PC-3 (cell line): Measurements from ENCODE around the gene HNRNPM. TPM values are rescaled to one million over a fixed set of nuclear protein-coding genes. Genes with fewer than 3 reads are reported as not detected.

Experiments
- ATAC-seq: fragments of 200-7000 bp; cut with Tn5 transposase; 2 replicates; pipeline ENCODE4 v1.9.1; 2020; ENCODE audit warnings: mild to moderate bottlenecking, moderate library complexity
- BruUV-seq: library from RNA; stranded (reverse); fragments of 400-500 nt; replicated peaks from 2 replicates; lab custom pipeline; 2021; lab: Mats Ljungman, UMichigan
- CTCF ChIA-PET: fragments of 300-600 bp; sonication (Branson Sonifier 250); formaldehyde crosslinking; loops from one replicate; lab custom pipeline; 2022; ENCODE audit warnings: antibody characterized with exemption; lab: Charles Lee
- POLR2A ChIA-PET: fragments of 300-600 bp; sonication (Branson Sonifier 250); formaldehyde crosslinking; loops from one replicate; lab custom pipeline; 2022; ENCODE audit warnings: antibody characterized with exemption; ENCODE audit not compliant: unreplicated experiment; lab: Charles Lee
- DNase-seq: peaks from one replicate; pipeline ENCODE4 v3.0.0-alpha.2; 2015
- H2AFZ ChIP-seq: fragments of 300-600 bp; sonication (generic); 2 replicates; pipeline ENCODE4 v1.6.0; 2016; ENCODE audit warnings: antibody characterized with exemption, low read length
- H3F3A ChIP-seq: fragments of 300-600 bp; sonication (generic); one replicate; pipeline ENCODE4 v1.6.0; 2017; ENCODE audit warnings: antibody characterized with exemption, low read length, control low read depth, mild to moderate bottlenecking; ENCODE audit not compliant: unreplicated experiment
- H3K27ac ChIP-seq: fragments of 300-600 bp; sonication (generic); 2 replicates; pipeline ENCODE4 v1.5.1; 2016; ENCODE audit warnings: mild to moderate bottlenecking, low read length
- H3K27me3 ChIP-seq: fragments of 300-600 bp; sonication (generic); 2 replicates; pipeline ENCODE4 v1.6.1; 2016; ENCODE audit warnings: low read length, mixed read lengths
- H3K36me3 ChIP-seq: fragments of 300-600 bp; sonication (generic); 2 replicates; pipeline ENCODE4 v1.6.1; 2016; ENCODE audit warnings: low read depth, mixed run types, low read length, mixed read lengths
- H3K4me1 ChIP-seq: fragments of 300-600 bp; sonication (generic); 2 replicates; pipeline ENCODE4 v1.5.1; 2016; ENCODE audit warnings: low read length; ENCODE audit not compliant: insufficient read depth
- H3K4me2 ChIP-seq: fragments of 300-600 bp; sonication (generic); 2 replicates; pipeline ENCODE4 v1.6.0; 2016; ENCODE audit warnings: low read length
- H3K4me3 ChIP-seq: fragments of 300-600 bp; sonication (generic); 2 replicates; pipeline ENCODE4 v1.5.1; 2016; ENCODE audit warnings: mild to moderate bottlenecking, low read length, mixed read lengths
- H3K79me2 ChIP-seq: fragments of 300-600 bp; sonication (generic); 2 replicates; pipeline ENCODE4 v1.6.1; 2017; ENCODE audit warnings: low read length, mixed read lengths
- H3K9ac ChIP-seq: fragments of 300-600 bp; sonication (generic); 2 replicates; pipeline ENCODE4 v1.6.0; 2016; ENCODE audit warnings: mild to moderate bottlenecking, low read length
- H3K9me2 ChIP-seq: fragments of 300-600 bp; sonication (generic); replicated peaks from 2 replicates; pipeline ENCODE4 v1.6.1; 2016; ENCODE audit warnings: mixed run types, low read length, mixed read lengths
- H3K9me3 ChIP-seq: fragments of 300-600 bp; sonication (generic); 2 replicates; pipeline ENCODE4 v1.6.1; 2016; ENCODE audit warnings: low read length, mixed read lengths
- H4K20me1 ChIP-seq: fragments of 300-600 bp; sonication (generic); 2 replicates; pipeline ENCODE4 v1.6.1; 2016; ENCODE audit warnings: low read length, mixed read lengths
- CTCF ChIP-seq: fragments of 300-600 bp; sonication (generic); conservative IDR thresholded peaks from 2 replicates; pipeline ENCODE4 v1.5.1; 2017; ENCODE audit warnings: antibody characterized with exemption, low read depth, mild to moderate bottlenecking, low read length
- EZH2 ChIP-seq: fragments of 300-600 bp; sonication (generic); IDR thresholded peaks from one replicate; pipeline ENCODE4 v1.6.1; 2017; ENCODE audit warnings: antibody characterized with exemption, mild to moderate bottlenecking, low read length; ENCODE audit not compliant: unreplicated experiment
- EZH2phosphoT487 ChIP-seq: fragments of 300-600 bp; sonication (generic); IDR thresholded peaks from 2 replicates; pipeline ENCODE4 v1.6.1; 2018; ENCODE audit warnings: mild to moderate bottlenecking, antibody characterized with exemption, low read length, borderline replicate concordance
- intact Hi-C: fragments of 100-400 bp; cut with micrococcal nuclease; formaldehyde crosslinking; loops from 2 replicates; pipeline ENCODE4 v1.9.0; 2023
- total RNA-seq: library from RNA; depleted of rRNA; stranded (reverse); fragments of >200 nt; gene quantifications from 2 replicates; pipeline ENCODE4 v1.2.3, GENCODE V29; 2014

Gene HNRNPM
- total RNA-seq, 1 experiment from 2014 or later, result 165 TPM

- no TSS peak for BruUV-seq
- POLR2A ChIA-PET, result interaction anchor here (1.1 kb wide), 1 partner anchor 93 kb away, joined by 4 read pairs; the partner anchor contains the start of gene MARCHF2
Observed at GRCh38 chr19:8506402-8506957, 61.7 kb downstream of the HNRNPM start.

GRCh38 chr19:8510589-8511115, 65.9 kb downstream of the HNRNPM start:
- intact Hi-C loops, result no loop called here
- Histone ChIP-seq H3K4me3 (no peak overlapping the region), H4K20me1 (no peaks in the 10 kb centered on the region), H3K36me3 (no peaks in the 10 kb centered on the region), H3K79me2 (no peaks in the 10 kb centered on the region), H3K4me2 (no peak overlapping the region), H3K4me1 (peaks cover 9% of the 10 kb centered on the region), H3F3A (no peaks in the 10 kb centered on the region), H2AFZ (no peak overlapping the region), H3K27me3 (no peaks in the 10 kb centered on the region), H3K27ac (no peak overlapping the region), H3K9me2 (no peaks in the 10 kb centered on the region), H3K9ac (no peak overlapping the region), H3K9me3 (no peaks in the 10 kb centered on the region)
- ChIA-PET CTCF (no interaction called here), POLR2A (no interaction called here)
- no peak for DNase-seq
- ATAC-seq, result no peak
- no TSS peak for BruUV-seq
- TF ChIP-seq CTCF (no peak), EZH2 (no peak), EZH2phosphoT487 (no peak)

More at GRCh38 chr19:8506402-8506957, 61.7 kb downstream of the HNRNPM start:
- Histone ChIP-seq H3K79me2 (no peaks in the 10 kb centered on the region), H2AFZ (peak overlapping the region; percentile 82), H3K4me2 (peak overlapping the region; percentile 99), H3K4me1 (no peaks in the 10 kb centered on the region), H3F3A (no peaks in the 10 kb centered on the region), H3K9me3 (no peaks in the 10 kb centered on the region), H3K27me3 (no peaks in the 10 kb centered on the region), H3K9me2 (no peaks in the 10 kb centered on the region), H4K20me1 (no peaks in the 10 kb centered on the region), H3K4me3 (peak overlapping the region; percentile 76), H3K27ac (no peak overlapping the region), H3K9ac (peak overlapping the region; percentile 61), H3K36me3 (no peaks in the 10 kb centered on the region)
- ATAC-seq (peak; percentile 61), DNase-seq (peak; percentile 23)
- TF ChIP-seq CTCF (peak; percentile 40), EZH2phosphoT487 (no peak)
- intact Hi-C loops, result loop anchor here (2.0 to 5.0 kb wide), 4 partner anchors 49 to 152 kb away; partner anchors contain the start of gene MARCHF2
- CTCF ChIA-PET, result interaction anchor here (1.1 to 1.9 kb wide), 4 partner anchors 72 to 153 kb away, joined by 3 to 15 read pairs (median 4); partner anchors contain the start of gene MARCHF2

GRCh38 chr19:8511573-8512101, 66.9 kb downstream of the HNRNPM start:
- no peak for DNase-seq
- H3K4me3 ChIP-seq, result no peak overlapping the region
- POLR2A ChIA-PET, result no interaction called here
- intact Hi-C loops, result no loop called here
- no peaks in the 10 kb centered on the region for H3K79me2 ChIP-seq
- H3K9ac ChIP-seq, result no peak overlapping the region
- BruUV-seq, result no TSS peak
- no peaks in the 10 kb centered on the region for H4K20me1 ChIP-seq
- no peaks in the 10 kb centered on the region for H3K27me3 ChIP-seq
- H3K9me2 ChIP-seq, result no peaks in the 10 kb centered on the region
- no peak for TF ChIP-seq EZH2phosphoT487
- TF ChIP-seq CTCF, result no peak; the same call in 1 of the 2 replicates
- TF ChIP-seq EZH2, result no peak
- no peaks in the 10 kb centered on the region for H3K36me3 ChIP-seq
- CTCF ChIA-PET, result no interaction called here
- H3K27ac ChIP-seq, result no peak overlapping the region
- ATAC-seq, result no peak
- no peaks in the 10 kb centered on the region for H3F3A ChIP-seq
- peaks cover 9% of the 10 kb centered on the region for H3K4me1 ChIP-seq
- no peak overlapping the region for H2AFZ ChIP-seq
- no peak overlapping the region for H3K4me2 ChIP-seq
- H3K9me3 ChIP-seq, result no peaks in the 10 kb centered on the region
